Heart left ventricle (tissue), 16 donors: ENCODE data around the gene ARMH4. TPM values are rescaled to one million over a fixed set of nuclear protein-coding genes. Genes with fewer than 3 reads are reported as not detected.

Experiments
- ATAC-seq, 4 donors: fragments of 200-7000 bp; cut with Tn5 transposase; one replicate each; pipeline ENCODE4 v1.9.1; 2020 to 2022; ENCODE audit warnings: moderate library complexity in 4 of 4, mild to moderate bottlenecking in 3 of 4, moderate number of reproducible peaks in 1 of 4
- DNase-seq, 5 donors: peaks; one replicate each; pipeline ENCODE4 v3.0.0-alpha.2; 2020
- H3K27ac ChIP-seq, 12 donors: fragments of 200-600 bp; sonication (generic) in 4 of 12; one replicate each; pipeline versions ENCODE4 v1.5.0 to v1.8.0; 2016 to 2022; ENCODE audit warnings: mild to moderate bottlenecking in 2 of 12
- H3K27me3 ChIP-seq, 9 donors: fragments of 200-600 bp; sonication (generic) in 2 of 9; one replicate each; pipeline versions ENCODE4 v1.5.1 to v1.8.0; 2016 to 2022; ENCODE audit warnings: mild to moderate bottlenecking in 3 of 9
- H3K36me3 ChIP-seq, 9 donors: fragments of 200-600 bp; sonication (generic) in 2 of 9; one replicate each; pipeline versions ENCODE4 v1.5.0 to v1.8.0; 2018 to 2022; ENCODE audit warnings: mild to moderate bottlenecking in 2 of 9
- H3K4me1 ChIP-seq, 12 donors: fragments of 200-600 bp; sonication (generic) in 4 of 12; one replicate each; pipeline versions ENCODE4 v1.5.0 to v1.8.0; 2016 to 2022; ENCODE audit warnings: mild to moderate bottlenecking in 3 of 12
- H3K4me3 ChIP-seq, 12 donors: fragments of 200-600 bp; sonication (generic) in 4 of 12; one replicate each; pipeline versions ENCODE4 v1.5.0 to v1.8.0; 2017 to 2022; ENCODE audit warnings: mild to moderate bottlenecking in 9 of 12, moderate library complexity in 4 of 12
- H3K9me3 ChIP-seq, 12 donors: fragments of 200-600 bp; sonication (generic) in 4 of 12; one replicate each; pipeline versions ENCODE4 v1.5.0 to v1.8.0; 2016 to 2022; ENCODE audit warnings: mild to moderate bottlenecking in 1 of 12
- CTCF ChIP-seq, 12 donors: fragments of 200-600 bp; sonication (generic) in 4 of 12; IDR thresholded peaks; one replicate each; pipeline versions ENCODE4 v1.5.0 to v1.8.0; 2018 to 2022; ENCODE audit warnings: antibody characterized with exemption in 12 of 12, mild to moderate bottlenecking in 5 of 12
- POLR2A ChIP-seq, 2 donors: fragments of 450-650 bp; IDR thresholded peaks; one replicate each; pipeline ENCODE4 v1.6.1; 2017; ENCODE audit warnings: antibody characterized with exemption in 2 of 2, mild to moderate bottlenecking in 2 of 2, moderate library complexity in 2 of 2
- WGBS, 4 donors: extraction: QIAGEN DNeasy Blood & Tissue Kit in 2 of 4; methylation state at CpG; one replicate each; pipeline versions ENCODE4 v1.1.5 to v1.1.7; 2013 to 2018; 5-methylcytosine and 5-hydroxymethylcytosine counted together
- intact Hi-C, 10 donors: fragments of 100-400 bp; cut with DNase I; formaldehyde crosslinking; loops; one replicate each; pipeline versions ENCODE4 v1.11.1 to v1.14.2; 2022
- polyA plus RNA-seq, 2 donors: library from polyadenylated mRNA; stranded (reverse); fragments of 200-250 nt; gene quantifications; one replicate each; pipeline ENCODE4 v1.2.3, GENCODE V29; 2013
- total RNA-seq, 9 donors: library from RNA; depleted of rRNA in 2 of 9; stranded (reverse); fragments of >200 nt in 2 of 9; fragmentation: NEBNext Ultra II Directional in 3 of 9; extraction: Animal tissue kit (Norgen Biotek cat#: 25700) in 3 of 9; gene quantifications; one replicate each; pipeline versions ENCODE4 v1.1.0 to v1.2.4, GENCODE V29; 2016 to 2023
- donor health status: ischemic (EF 13 %, LVEDD 7.1; RV severe dilation, severe dysfunction).
- donor health status: healthy with polysubstance abuse.
- donor health status: DM: no; HTN: yes; CAD: no.
- donor health status: DM: no; HTN: no; CAD: no.
- donor health status: ischemic (EF 25% LVEDD 6.9; RV normal size, moderate dysfunction).
- donor health status: ischemic (EF 25% LVEDD 5.7; RV mildly dilated, moderate dysfunction).
- donor health status: healthy.
- donor health status: DM: yes; HTN: yes; CAD: no.
- donor health status: ischemic (EF 35%, LVEDD 5.7; RV mildly dilated, moderate dysfunction).
- donor health status: nonischemic (EF 11% LVEDD 7.7; RV severe dilation, severe dysfunction).
- donor health status: DM: yes; HTN: yes; CAD: no.
- donor health status: PGD.
- donor health status: ischemic (EF 29% LVEDD 5.4; RV normal size, mild dysfunction).
- donor health status: nonischemic (EF 23%, LVEDD 6.1; RV moderate dilation, normal function).

The ARMH4 gene
- total and polyA plus RNA-seq, 11 donors: 1.8 to 13.4 (median 9.7) TPM

GRCh38 chr14:58060077-58060476 is 91.9 kb downstream of the ARMH4 start:
- no peak overlapping the region for H3K4me3 ChIP-seq
- H3K9me3 ChIP-seq: no peaks in the 10 kb centered on the region
- TF ChIP-seq CTCF (IDR thresholded peaks at IDR 0.05) (no peak), POLR2A (IDR thresholded peaks at IDR 0.05) (no peak)
- intact Hi-C loops: no loop called here
- ATAC-seq: no peak
- H3K36me3 ChIP-seq: peaks cover 0 to 4% (median 0%) of the 10 kb centered on the region in 9 donors
- H3K27me3 ChIP-seq: no peaks in the 10 kb centered on the region
- H3K27ac ChIP-seq: no peak overlapping the region
- H3K4me1 ChIP-seq: no peaks in the 10 kb centered on the region
- no peak for DNase-seq
- 65 to 86% (median 69%) methylated on average over 3 of the region's 3 CpGs for WGBS, 4 donors

GRCh38 chr14:58059126-58059525 is 92.9 kb downstream of the ARMH4 start:
- ATAC-seq (no peak), DNase-seq (no peak)
- H3K27me3 ChIP-seq: no peaks in the 10 kb centered on the region
- H3K4me3 ChIP-seq: no peak overlapping the region
- peaks cover 0 to 4% (median 0%) of the 10 kb centered on the region in 9 donors for H3K36me3 ChIP-seq
- intact Hi-C loops: no loop called here
- H3K9me3 ChIP-seq: no peaks in the 10 kb centered on the region
- 67 to 75% (median 71%) methylated on average over 3 of the region's 3 CpGs for WGBS, 4 donors
- no peaks in the 10 kb centered on the region for H3K4me1 ChIP-seq
- no peak overlapping the region for H3K27ac ChIP-seq
- no peak for TF ChIP-seq POLR2A (IDR thresholded peaks at IDR 0.05)
- no peak for TF ChIP-seq CTCF (IDR thresholded peaks at IDR 0.05)

GRCh38 chr14:58055497-58056010 is 96.5 kb downstream of the ARMH4 start:
- Histone ChIP-seq H3K4me3 (no peak overlapping the region), H3K4me1 (no peaks in the 10 kb centered on the region), H3K9me3 (no peaks in the 10 kb centered on the region), H3K27me3 (no peaks in the 10 kb centered on the region), H3K27ac (no peak overlapping the region), H3K36me3 (peaks cover 0 to 4% (median 0%) of the 10 kb centered on the region in 9 donors)
- TF ChIP-seq CTCF (IDR thresholded peaks at IDR 0.05) (no peak), POLR2A (IDR thresholded peaks at IDR 0.05) (no peak)
- intact Hi-C loops: no loop called here
- DNase-seq (no peak), ATAC-seq (no peak)

- intact Hi-C loops: no loop called here
- no peaks in the 10 kb centered on the region for H3K4me1 ChIP-seq
- 86 to 94% (median 93%) methylated on average over 3 of the region's 3 CpGs for WGBS, 4 donors
- ATAC-seq: no peak
- no peaks in the 10 kb centered on the region for H3K9me3 ChIP-seq
- H3K4me3 ChIP-seq: no peak overlapping the region
- peaks cover 0 to 4% (median 0%) of the 10 kb centered on the region in 9 donors for H3K36me3 ChIP-seq
- H3K27ac ChIP-seq: no peak overlapping the region
- no peak for TF ChIP-seq POLR2A (IDR thresholded peaks at IDR 0.05)
- TF ChIP-seq CTCF (IDR thresholded peaks at IDR 0.05): no peak
- DNase-seq: no peak
- no peaks in the 10 kb centered on the region for H3K27me3 ChIP-seq
Measured at GRCh38 chr14:58054100-58054499, 97.9 kb downstream of the ARMH4 start.
